B cell (primary cell): Measurements from ENCODE around the gene RFK.
"Not testable (repeated sequence)": the region's sequence is repeated elsewhere in the genome, so short reads cannot be mapped to it uniquely, and the experiment has no call there.

Experiments used
- CTCF ChIP-seq: fragments of 200-600 bp; IDR thresholded peaks from one replicate; pipeline ENCODE4 v1.8.0; 2022; ENCODE audit warnings: antibody characterized with exemption, mild to moderate bottlenecking
- EZH2 ChIP-seq: IDR thresholded peaks from 2 replicates; pipeline ENCODE4 v1.6.1; 2012; ENCODE audit warnings: borderline replicate concordance, low read depth, mild to moderate bottlenecking, moderate library complexity, low read length; ENCODE audit not compliant: insufficient read depth, poor library complexity, severe bottlenecking

GRCh38 chr9:76434897-76435296, 40.7 kb upstream of the RFK start:
- TF ChIP-seq CTCF, EZH2: not testable (repeated sequence)
